Fibroblast of lung (primary cell): Measurements from ENCODE around the gene PCBP3. TPM values are rescaled to one million over a fixed set of nuclear protein-coding genes. Genes with fewer than 3 reads are reported as not detected.

Source experiments
- DNase-seq, 2 donors: peaks; one replicate each; pipeline versions ENCODE4 v3.0.0 to v3.0.0-alpha.2; 2010; ENCODE audit warnings: low read depth in 2 of 2
- H2AFZ ChIP-seq: 2 replicates; pipeline ENCODE4 v1.5.1; 2012; ENCODE audit warnings: low read length, control low read depth, inconsistent platforms
- H3K27ac ChIP-seq: 2 replicates; pipeline ENCODE4 v1.5.1; 2011; ENCODE audit warnings: low read length, control low read depth; ENCODE audit not compliant: insufficient read depth
- H3K27me3 ChIP-seq: 2 replicates; pipeline ENCODE4 v1.5.1; 2011; ENCODE audit warnings: mild to moderate bottlenecking, low read length; ENCODE audit not compliant: control insufficient read depth, insufficient read depth
- H3K36me3 ChIP-seq: 2 replicates; pipeline ENCODE4 v1.5.1; 2011; ENCODE audit warnings: low read length; ENCODE audit not compliant: control insufficient read depth, insufficient read depth
- H3K4me1 ChIP-seq: 2 replicates; pipeline ENCODE4 v1.5.1; 2011; ENCODE audit warnings: low read length; ENCODE audit not compliant: control insufficient read depth, insufficient read depth; ENCODE audit errors: extremely low read depth
- H3K4me2 ChIP-seq: 2 replicates; pipeline ENCODE4 v1.5.1; 2011; ENCODE audit warnings: low read length, control low read depth; ENCODE audit not compliant: insufficient read depth; ENCODE audit errors: extremely low read depth
- H3K4me3 ChIP-seq, 4 experiments: fragments of 200-600 bp in 1 of 4; sonication (generic) in 1 of 4; replicated peaks in 1 of 4; 2 replicates each; pipeline ENCODE4 v1.5.1; 2011 to 2016; ENCODE audit warnings: low read length in 4 of 4, low read depth in 3 of 4, mild to moderate bottlenecking in 3 of 4, control low read depth in 2 of 4, inconsistent platforms in 1 of 4, mixed read lengths in 1 of 4; ENCODE audit not compliant: insufficient read depth in 1 of 4; ENCODE audit errors: control extremely low read depth in 1 of 4
- H3K79me2 ChIP-seq: 2 replicates; pipeline ENCODE4 v1.5.1; 2012; ENCODE audit warnings: mild to moderate bottlenecking, low read length, inconsistent platforms; ENCODE audit not compliant: control insufficient read depth, insufficient read depth
- H3K9ac ChIP-seq: 2 replicates; pipeline ENCODE4 v1.5.1; 2011; ENCODE audit warnings: mild to moderate bottlenecking, low read length, control low read depth; ENCODE audit not compliant: insufficient read depth
- H3K9me3 ChIP-seq: 2 replicates; pipeline ENCODE4 v1.5.1; 2012; ENCODE audit warnings: low read depth, low read length; ENCODE audit not compliant: control insufficient read depth, insufficient read depth
- H4K20me1 ChIP-seq: 2 replicates; pipeline ENCODE4 v1.5.1; 2011; ENCODE audit warnings: low read length; ENCODE audit not compliant: control insufficient read depth, insufficient read depth; ENCODE audit errors: extremely low read depth
- CTCF ChIP-seq, 2 donors: IDR thresholded peaks in 1 of 2; conservative IDR thresholded peaks in 1 of 2; 1 replicate in 1 of 2; 2 replicates in 1 of 2; pipeline ENCODE4 v1.5.1; 2011 to 2012; ENCODE audit warnings: low read length in 2 of 2, control low read depth in 1 of 2, inconsistent platforms in 1 of 2, low read depth in 1 of 2, mild to moderate bottlenecking in 1 of 2
- EZH2 ChIP-seq: IDR thresholded peaks from 2 replicates; pipeline ENCODE4 v1.5.1; 2012; ENCODE audit warnings: low read length, control low read depth, mild to moderate bottlenecking; ENCODE audit errors: missing control alignments
- polyA plus RNA-seq, 2 donors: library from polyadenylated mRNA; depleted of rRNA in 1 of 2; stranded (reverse) in 1 of 2; unstranded in 1 of 2; fragments of >200 nt; gene quantifications; 2 replicates each; pipeline ENCODE4 v1.2.1, GENCODE V29; 2011 to 2012; ENCODE audit warnings: missing spikeins in 1 of 2
- total RNA-seq: library from RNA; depleted of rRNA; stranded (reverse); fragments of >200 nt; gene quantifications from 2 replicates; pipeline ENCODE4 v1.2.1, GENCODE V29; 2014

The PCBP3 gene
- total and polyA plus RNA-seq, 2 donors (not counting 1 experiment from before 2014, with no cell fraction given) = 0.51 to 1.7 TPM

GRCh38 chr21:45939521-45940045 is 296.1 kb downstream of the PCBP3 start:
- Histone ChIP-seq H4K20me1 (no peaks in the 10 kb centered on the region), H3K4me3 (no peak overlapping the region), H2AFZ (no peak overlapping the region), H3K27ac (no peak overlapping the region), H3K9me3 (no peaks in the 10 kb centered on the region), H3K4me1 (no peaks in the 10 kb centered on the region), H3K27me3 (peaks cover 10% of the 10 kb centered on the region), H3K9ac (no peak overlapping the region), H3K4me2 (no peak overlapping the region), H3K36me3 (no peaks in the 10 kb centered on the region), H3K79me2 (no peaks in the 10 kb centered on the region)
- DNase-seq = no peak
- TF ChIP-seq CTCF (conservative IDR thresholded peaks at IDR 0.05 in 1 of 2, IDR thresholded peaks at IDR 0.05 in 1 of 2; ENCODE audit: low read depth in 1 of 2, low read length in 2 of 2) (no peak), EZH2 (no peak)

GRCh38 chr21:45940091-45940490 is 296.6 kb downstream of the PCBP3 start:
- no peak overlapping the region for H3K4me2 ChIP-seq
- H3K36me3 ChIP-seq = no peaks in the 10 kb centered on the region
- DNase-seq = no peak
- no peak overlapping the region for H3K9ac ChIP-seq
- H3K9me3 ChIP-seq = no peaks in the 10 kb centered on the region
- H3K79me2 ChIP-seq = no peaks in the 10 kb centered on the region
- no peak overlapping the region for H3K27ac ChIP-seq
- no peak overlapping the region for H3K4me3 ChIP-seq
- TF ChIP-seq CTCF (conservative IDR thresholded peaks at IDR 0.05 in 1 of 2, IDR thresholded peaks at IDR 0.05 in 1 of 2; ENCODE audit: low read depth in 1 of 2, low read length in 2 of 2) = no peak
- TF ChIP-seq EZH2 = no peak
- no peaks in the 10 kb centered on the region for H4K20me1 ChIP-seq
- H2AFZ ChIP-seq = no peak overlapping the region
- peaks cover 10% of the 10 kb centered on the region for H3K27me3 ChIP-seq
- H3K4me1 ChIP-seq = no peaks in the 10 kb centered on the region

- no peaks in the 10 kb centered on the region for H4K20me1 ChIP-seq
- H3K27ac ChIP-seq = no peak overlapping the region
- H3K4me2 ChIP-seq = no peak overlapping the region
- H3K4me3 ChIP-seq = no peak overlapping the region
- peaks cover 6% of the 10 kb centered on the region for H3K27me3 ChIP-seq
- H2AFZ ChIP-seq = no peak overlapping the region
- TF ChIP-seq CTCF (conservative IDR thresholded peaks at IDR 0.05 in 1 of 2, IDR thresholded peaks at IDR 0.05 in 1 of 2; ENCODE audit: low read depth in 1 of 2, low read length in 2 of 2) (no peak), EZH2 (no peak)
- H3K79me2 ChIP-seq = no peaks in the 10 kb centered on the region
- H3K9me3 ChIP-seq = no peaks in the 10 kb centered on the region
- DNase-seq = no peak
- no peaks in the 10 kb centered on the region for H3K4me1 ChIP-seq
- H3K9ac ChIP-seq = no peak overlapping the region
- H3K36me3 ChIP-seq = no peaks in the 10 kb centered on the region
These were observed 297.3 kb downstream of the PCBP3 start for GRCh38 chr21:45940621-45941337.
